OCI-LY7 (cell line): ENCODE results near the gene STIP1.

Experiments used
- EZH2phosphoT487 ChIP-seq: fragments of 200-600 bp; sonication (generic); IDR thresholded peaks from 2 replicates; pipeline ENCODE4 v1.6.1; 2018; ENCODE audit warnings: low read depth, borderline replicate concordance, mild to moderate bottlenecking, mixed run types, antibody characterized with exemption, low read length, moderate library complexity, mixed read lengths
- TF ChIP-seq, protein P1 (sequence below): fragments of 200-600 bp; sonication (generic); conservative IDR thresholded peaks from 2 replicates; pipeline ENCODE4 v1.5.1; 2014; ENCODE audit warnings: mild to moderate bottlenecking, antibody characterized with exemption, low read length, moderate library complexity, mixed read lengths

- TF ChIP-seq, protein P1, sequence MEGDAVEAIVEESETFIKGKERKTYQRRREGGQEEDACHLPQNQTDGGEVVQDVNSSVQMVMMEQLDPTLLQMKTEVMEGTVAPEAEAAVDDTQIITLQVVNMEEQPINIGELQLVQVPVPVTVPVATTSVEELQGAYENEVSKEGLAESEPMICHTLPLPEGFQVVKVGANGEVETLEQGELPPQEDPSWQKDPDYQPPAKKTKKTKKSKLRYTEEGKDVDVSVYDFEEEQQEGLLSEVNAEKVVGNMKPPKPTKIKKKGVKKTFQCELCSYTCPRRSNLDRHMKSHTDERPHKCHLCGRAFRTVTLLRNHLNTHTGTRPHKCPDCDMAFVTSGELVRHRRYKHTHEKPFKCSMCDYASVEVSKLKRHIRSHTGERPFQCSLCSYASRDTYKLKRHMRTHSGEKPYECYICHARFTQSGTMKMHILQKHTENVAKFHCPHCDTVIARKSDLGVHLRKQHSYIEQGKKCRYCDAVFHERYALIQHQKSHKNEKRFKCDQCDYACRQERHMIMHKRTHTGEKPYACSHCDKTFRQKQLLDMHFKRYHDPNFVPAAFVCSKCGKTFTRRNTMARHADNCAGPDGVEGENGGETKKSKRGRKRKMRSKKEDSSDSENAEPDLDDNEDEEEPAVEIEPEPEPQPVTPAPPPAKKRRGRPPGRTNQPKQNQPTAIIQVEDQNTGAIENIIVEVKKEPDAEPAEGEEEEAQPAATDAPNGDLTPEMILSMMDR, result no peak
- TF ChIP-seq EZH2phosphoT487, result no peak
Observed at GRCh38 chr11:64140082-64140481, 45.9 kb upstream of the STIP1 start.
